IPS-15b (cell line): ENCODE measurements around the gene PARVA.

ENCODE experiments used
- H3K27me3 ChIP-seq: one replicate; pipeline ENCODE4 v1.6.1; 2013; ENCODE audit warnings: low read length; ENCODE audit not compliant: control insufficient read depth, insufficient read depth
- H3K36me3 ChIP-seq: one replicate; pipeline ENCODE4 v1.6.1; 2013; ENCODE audit warnings: low read length; ENCODE audit not compliant: control insufficient read depth, insufficient read depth
- H3K4me1 ChIP-seq: one replicate; pipeline ENCODE4 v1.6.1; 2013; ENCODE audit warnings: mild to moderate bottlenecking, low read length; ENCODE audit not compliant: control insufficient read depth, insufficient read depth
- H3K4me3 ChIP-seq: one replicate; pipeline ENCODE4 v1.5.1; 2013; ENCODE audit warnings: low read depth, low read length
- H3K9ac ChIP-seq: one replicate; pipeline ENCODE4 v1.6.1; 2013; ENCODE audit warnings: low read depth, mild to moderate bottlenecking, low read length
- H3K9me3 ChIP-seq: one replicate; pipeline ENCODE4 v1.6.1; 2013; ENCODE audit warnings: mild to moderate bottlenecking, low read length; ENCODE audit not compliant: control insufficient read depth, insufficient read depth

Gene PARVA

GRCh38 chr11:12499071-12499470 is 121.7 kb downstream of the PARVA start:
- Histone ChIP-seq H3K9ac (no peak overlapping the region), H3K4me3 (no peak overlapping the region)

GRCh38 chr11:12502046-12502445 is 124.7 kb downstream of the PARVA start:
- no peak overlapping the region for H3K4me3 ChIP-seq
- H3K36me3 ChIP-seq = no peaks in the 10 kb centered on the region
- no peaks in the 10 kb centered on the region for H3K9me3 ChIP-seq
- H3K4me1 ChIP-seq = no peaks in the 10 kb centered on the region
- no peak overlapping the region for H3K9ac ChIP-seq
- no peaks in the 10 kb centered on the region for H3K27me3 ChIP-seq

More at GRCh38 chr11:12499071-12499470, 121.7 kb downstream of the PARVA start:
- Histone ChIP-seq H3K36me3 (no peaks in the 10 kb centered on the region), H3K9me3 (no peaks in the 10 kb centered on the region), H3K4me1 (peaks cover 3% of the 10 kb centered on the region), H3K27me3 (peaks cover 8% of the 10 kb centered on the region)

GRCh38 chr11:12503039-12503484 is 125.7 kb downstream of the PARVA start:
- Histone ChIP-seq H3K4me3 (no peak overlapping the region), H3K27me3 (no peaks in the 10 kb centered on the region), H3K9me3 (no peaks in the 10 kb centered on the region), H3K36me3 (no peaks in the 10 kb centered on the region), H3K4me1 (no peaks in the 10 kb centered on the region), H3K9ac (no peak overlapping the region)

DNA sequence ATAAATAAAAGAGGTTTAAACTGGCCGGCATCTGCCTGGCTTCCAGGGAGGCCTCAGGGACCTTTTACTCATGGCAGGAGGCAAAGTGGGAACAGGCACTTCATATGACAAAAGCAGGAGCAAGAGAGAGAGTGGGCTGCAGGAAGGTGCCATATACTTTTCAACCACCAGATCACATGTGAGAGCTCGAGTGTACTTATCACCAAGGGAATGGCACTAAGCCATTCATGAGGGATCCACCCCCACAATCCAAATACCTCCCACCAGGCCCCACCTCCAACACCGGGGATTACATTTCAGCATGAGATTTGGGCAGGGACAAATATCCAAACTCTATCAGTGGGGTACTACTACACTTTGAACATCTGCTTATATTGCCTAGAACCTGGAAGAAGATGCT is 126.5 kb downstream of the PARVA start:
- H3K9ac ChIP-seq = no peak overlapping the region
- no peaks in the 10 kb centered on the region for H3K36me3 ChIP-seq
- peaks cover 6% of the 10 kb centered on the region for H3K4me1 ChIP-seq
- H3K9me3 ChIP-seq = no peaks in the 10 kb centered on the region
- H3K27me3 ChIP-seq = no peaks in the 10 kb centered on the region
- H3K4me3 ChIP-seq = no peak overlapping the region

DNA sequence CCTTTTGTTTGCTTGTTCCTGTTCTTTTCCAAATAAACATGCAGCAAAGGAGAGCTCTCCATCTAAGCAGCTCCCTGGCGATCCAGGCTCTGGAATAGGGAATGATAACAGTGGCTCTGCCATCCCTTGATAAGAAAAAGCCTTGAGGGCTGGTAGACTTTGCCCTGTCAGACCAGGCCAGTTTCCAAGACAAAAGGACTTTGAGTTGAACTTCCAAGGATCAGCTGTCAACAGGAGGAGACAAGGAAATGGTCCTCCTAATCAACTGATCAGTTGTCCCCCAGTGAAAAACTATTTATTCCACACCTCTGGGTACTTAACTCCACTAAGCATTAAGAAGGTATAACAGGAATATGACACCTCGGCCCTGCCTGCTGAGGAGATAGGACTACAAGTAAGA is 127.8 kb downstream of the PARVA start:
- H3K9ac ChIP-seq = no peak overlapping the region
- H3K4me3 ChIP-seq = no peak overlapping the region
- no peaks in the 10 kb centered on the region for H3K9me3 ChIP-seq
- no peaks in the 10 kb centered on the region for H3K36me3 ChIP-seq
- peaks cover 6% of the 10 kb centered on the region for H3K4me1 ChIP-seq
- H3K27me3 ChIP-seq = no peaks in the 10 kb centered on the region

- no peak overlapping the region for H3K4me3 ChIP-seq
- H3K4me1 ChIP-seq = peaks cover 6% of the 10 kb centered on the region
- no peaks in the 10 kb centered on the region for H3K36me3 ChIP-seq
- H3K9ac ChIP-seq = no peak overlapping the region
- H3K9me3 ChIP-seq = no peaks in the 10 kb centered on the region
- H3K27me3 ChIP-seq = no peaks in the 10 kb centered on the region
Measured at GRCh38 chr11:12506404-12506921, 129.1 kb downstream of the PARVA start.

DNA sequence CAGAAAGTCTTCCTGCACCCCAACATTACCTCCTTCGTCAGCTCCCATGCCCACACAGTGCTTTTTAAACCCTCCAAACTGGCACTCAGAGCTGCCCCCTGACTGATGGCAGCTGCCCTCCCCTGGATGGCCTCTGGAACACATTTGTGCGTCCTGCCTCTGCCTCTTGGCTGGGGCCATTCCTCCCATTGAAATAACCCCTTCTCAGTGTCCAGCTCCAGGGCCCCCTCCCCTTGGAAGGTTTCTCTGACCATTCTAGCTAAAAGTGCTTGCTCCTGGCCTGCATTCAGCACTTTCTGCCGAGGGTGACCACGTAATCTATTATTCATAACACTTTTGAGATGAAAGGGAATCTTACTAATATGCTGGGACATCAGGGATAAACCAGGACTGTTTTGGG is 130.0 kb downstream of the PARVA start:
- H3K4me1 ChIP-seq = peaks cover 6% of the 10 kb centered on the region
- no peaks in the 10 kb centered on the region for H3K27me3 ChIP-seq
- no peak overlapping the region for H3K9ac ChIP-seq
- H3K9me3 ChIP-seq = no peaks in the 10 kb centered on the region
- H3K4me3 ChIP-seq = no peak overlapping the region
- no peaks in the 10 kb centered on the region for H3K36me3 ChIP-seq

DNA sequence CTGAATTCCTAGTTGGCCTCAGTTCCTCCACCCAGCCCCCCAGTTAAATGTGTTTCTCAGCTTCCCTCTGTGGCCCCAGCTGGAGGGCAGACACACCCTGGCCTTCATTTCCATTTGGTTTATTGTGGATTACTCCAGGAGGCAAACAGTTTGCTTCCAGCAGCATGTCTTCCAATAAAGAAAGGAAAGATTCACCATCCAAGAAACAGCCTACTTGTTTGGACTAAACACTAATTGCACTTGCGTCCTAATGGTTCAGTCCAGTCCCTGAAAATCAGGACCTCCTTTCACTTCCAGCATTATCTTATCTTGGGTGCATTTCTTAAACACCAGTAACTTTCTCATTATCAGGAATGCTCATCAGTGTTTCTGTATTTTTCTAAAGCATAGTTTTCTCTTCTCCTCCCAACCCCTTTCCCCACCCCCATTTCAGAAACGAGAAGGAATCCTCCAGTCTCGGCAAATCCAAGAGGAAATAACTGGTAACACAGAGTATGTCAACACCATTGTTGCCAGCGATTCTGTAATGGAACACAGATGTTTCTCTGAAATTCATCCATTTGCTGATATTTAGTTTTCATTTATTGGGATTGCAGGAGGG is 130.9 kb downstream of the PARVA start:
- H3K9ac ChIP-seq = no peak overlapping the region
- H3K4me3 ChIP-seq = no peak overlapping the region
- H3K36me3 ChIP-seq = no peaks in the 10 kb centered on the region
- peaks cover 6% of the 10 kb centered on the region for H3K4me1 ChIP-seq
- no peaks in the 10 kb centered on the region for H3K9me3 ChIP-seq
- no peaks in the 10 kb centered on the region for H3K27me3 ChIP-seq

- peaks cover 6% of the 10 kb centered on the region for H3K4me1 ChIP-seq
- no peak overlapping the region for H3K4me3 ChIP-seq
- H3K36me3 ChIP-seq = no peaks in the 10 kb centered on the region
- H3K27me3 ChIP-seq = no peaks in the 10 kb centered on the region
- no peak overlapping the region for H3K9ac ChIP-seq
- no peaks in the 10 kb centered on the region for H3K9me3 ChIP-seq
Measured at GRCh38 chr11:12509371-12509770, 132.0 kb downstream of the PARVA start.

DNA sequence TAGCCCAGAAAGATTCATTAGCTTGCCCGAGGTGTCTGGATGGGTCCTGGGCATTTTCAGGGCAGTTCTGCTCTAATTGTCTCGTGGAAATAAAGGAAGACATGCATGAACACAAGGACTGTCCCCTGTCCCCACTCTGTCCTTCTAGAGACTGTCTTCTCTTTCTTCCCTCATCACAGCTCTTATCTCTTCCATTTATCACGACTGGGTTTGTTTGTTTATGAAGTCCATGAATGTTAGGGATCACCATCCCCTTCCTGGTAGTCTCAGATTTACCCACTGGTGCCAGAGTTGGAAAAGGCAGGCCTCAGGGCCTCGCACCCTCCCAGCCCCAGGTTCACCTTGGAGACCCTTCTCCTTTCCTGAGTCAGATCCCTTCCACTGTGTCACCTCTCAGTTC is 134.8 kb downstream of the PARVA start:
- no peaks in the 10 kb centered on the region for H3K9me3 ChIP-seq
- no peak overlapping the region for H3K9ac ChIP-seq
- peaks cover 6% of the 10 kb centered on the region for H3K4me1 ChIP-seq

GRCh38 chr11:12512826-12513395 is 135.5 kb downstream of the PARVA start:
- H3K36me3 ChIP-seq = no peaks in the 10 kb centered on the region
- peaks cover 6% of the 10 kb centered on the region for H3K4me1 ChIP-seq
- no peaks in the 10 kb centered on the region for H3K27me3 ChIP-seq
- no peak overlapping the region for H3K9ac ChIP-seq
- H3K4me3 ChIP-seq = no peak overlapping the region
- H3K9me3 ChIP-seq = no peaks in the 10 kb centered on the region

More for the DNA sequence above, 134.8 kb downstream of the PARVA start:
- H3K4me3 ChIP-seq = no peak overlapping the region
- H3K36me3 ChIP-seq = no peaks in the 10 kb centered on the region
- no peaks in the 10 kb centered on the region for H3K27me3 ChIP-seq

DNA sequence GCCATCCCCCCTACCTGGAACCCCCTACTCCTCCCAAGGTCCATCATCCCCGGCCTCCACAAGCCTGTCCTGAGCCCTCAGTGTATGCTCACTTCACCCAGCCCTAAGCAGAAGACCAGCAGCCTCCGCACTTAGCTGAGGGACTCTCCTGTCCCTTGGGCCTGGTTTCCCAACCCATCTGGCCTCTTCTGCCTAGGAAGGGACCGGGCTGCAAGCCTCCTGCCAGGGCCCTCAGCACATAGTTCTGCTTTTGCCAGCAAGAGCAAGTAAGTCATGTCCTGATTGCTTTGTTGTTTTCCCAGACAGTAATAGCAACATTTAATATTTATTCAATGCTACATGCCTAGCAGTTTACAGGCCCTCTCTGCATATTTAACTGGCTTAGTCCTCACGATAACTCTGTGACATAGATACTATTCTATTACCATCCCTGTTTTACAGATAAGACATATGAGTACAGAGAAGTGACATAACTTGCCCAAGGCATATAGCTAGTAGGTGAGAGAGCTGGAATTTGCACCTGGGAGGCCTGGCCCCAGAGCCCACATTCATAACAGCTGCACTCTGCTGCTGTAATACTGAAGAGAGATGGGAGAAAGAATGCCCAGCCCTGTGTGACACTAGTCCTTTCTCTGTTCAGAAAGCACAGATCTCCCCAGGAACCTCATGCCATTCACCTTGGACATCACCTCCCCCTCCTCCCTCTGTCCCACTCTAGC is 139.2 kb downstream of the PARVA start:
- Histone ChIP-seq H3K4me1 (no peaks in the 10 kb centered on the region), H3K27me3 (no peaks in the 10 kb centered on the region), H3K9me3 (no peaks in the 10 kb centered on the region), H3K9ac (no peak overlapping the region), H3K36me3 (no peaks in the 10 kb centered on the region), H3K4me3 (no peak overlapping the region)
